WERI-Rb-1 (cell line): Measurements from ENCODE around the gene HMGCS2.
"Not testable (repeated sequence)": the region's sequence is repeated elsewhere in the genome, so short reads cannot be mapped to it uniquely, and the experiment has no call there.

Experiments used
- DNase-seq: peaks from one replicate; pipeline ENCODE4 v3.0.0-alpha.2; 2020
- H3K27ac ChIP-seq: fragments of 250-450 bp; sonication (Bioruptor Pico); 2 replicates; pipeline ENCODE4 v1.5.1; 2020; ENCODE audit warnings: mild to moderate bottlenecking, moderate library complexity
- H3K27me3 ChIP-seq: fragments of 250-450 bp; sonication (Bioruptor Pico); 2 replicates; pipeline ENCODE4 v1.5.1; 2021; ENCODE audit warnings: mild to moderate bottlenecking, low read depth, moderate library complexity; ENCODE audit not compliant: insufficient read depth, severe bottlenecking
- H3K36me3 ChIP-seq: fragments of 250-450 bp; sonication (Bioruptor Pico); 2 replicates; pipeline ENCODE4 v1.5.1; 2020; ENCODE audit warnings: mild to moderate bottlenecking, moderate library complexity
- H3K4me3 ChIP-seq: 2 replicates; pipeline ENCODE4 v1.5.1; 2011; ENCODE audit warnings: low read depth, mild to moderate bottlenecking, control low read depth, low read length
- H3K9me3 ChIP-seq: fragments of 250-450 bp; sonication (Bioruptor Pico); 2 replicates; pipeline ENCODE4 v1.5.1; 2021; ENCODE audit warnings: mild to moderate bottlenecking, moderate library complexity; ENCODE audit not compliant: severe bottlenecking
- CTCF ChIP-seq: IDR thresholded peaks from 2 replicates; pipeline ENCODE4 v1.5.1; 2011; ENCODE audit warnings: low read depth, mild to moderate bottlenecking, control low read depth, inconsistent platforms, low read length

HMGCS2 gene

DNA sequence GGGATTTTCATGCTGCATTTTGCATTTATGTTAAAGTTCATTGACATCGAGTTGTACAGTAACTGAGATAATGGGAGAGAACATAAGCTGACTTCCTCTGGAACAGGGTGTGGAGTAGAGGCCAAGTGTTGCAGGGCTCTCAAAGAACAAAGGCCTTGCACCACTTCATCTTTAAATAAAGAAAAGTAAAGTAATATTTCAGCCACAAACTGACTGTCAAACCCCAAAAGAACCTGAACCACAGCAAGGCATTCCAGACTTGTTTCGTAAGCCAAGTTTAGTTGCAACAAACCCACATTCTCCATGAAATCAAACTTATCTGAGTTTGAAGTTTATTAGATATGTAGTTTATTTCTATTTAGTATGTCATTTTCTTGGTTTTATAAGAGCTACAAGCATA is 19.1 kb upstream of the HMGCS2 start:
- H3K27me3 ChIP-seq = no peaks in the 10 kb centered on the region
- H3K36me3 ChIP-seq = no peaks in the 10 kb centered on the region
- no peak for TF ChIP-seq CTCF
- no peak for DNase-seq
- H3K27ac ChIP-seq = no peak overlapping the region
- H3K4me3 ChIP-seq = no peak overlapping the region
- H3K9me3 ChIP-seq = no peaks in the 10 kb centered on the region

GRCh38 chr1:119786473-119787050 is 17.9 kb upstream of the HMGCS2 start:
- DNase-seq, H3K27ac ChIP-seq, H3K4me3 ChIP-seq, H3K36me3 ChIP-seq, H3K27me3 ChIP-seq, H3K9me3 ChIP-seq: not testable (repeated sequence)

- H3K27ac ChIP-seq, DNase-seq, H3K4me3 ChIP-seq: not testable (repeated sequence)
These were observed 17.3 kb upstream of the HMGCS2 start for GRCh38 chr1:119786046-119786445.

GRCh38 chr1:119784191-119784781 is 15.6 kb upstream of the HMGCS2 start:
- DNase-seq = no peak

More at GRCh38 chr1:119786046-119786445, 17.3 kb upstream of the HMGCS2 start:
- not testable (repeated sequence) for H3K27me3 ChIP-seq, H3K9me3 ChIP-seq, H3K36me3 ChIP-seq

GRCh38 chr1:119783354-119784185 is 14.9 kb upstream of the HMGCS2 start:
- H3K27me3 ChIP-seq = no peaks in the 10 kb centered on the region
- peak overlapping the region; percentile 26; the same call in 1 of the 2 replicates for H3K27ac ChIP-seq
- H3K9me3 ChIP-seq = no peaks in the 10 kb centered on the region
- DNase-seq = no peak
- no peaks in the 10 kb centered on the region for H3K36me3 ChIP-seq
- TF ChIP-seq CTCF = no peak
- H3K4me3 ChIP-seq = no peak overlapping the region

More at GRCh38 chr1:119784191-119784781, 15.6 kb upstream of the HMGCS2 start:
- Histone ChIP-seq H3K9me3 (no peaks in the 10 kb centered on the region), H3K27ac (no peak overlapping the region), H3K4me3 (no peak overlapping the region), H3K36me3 (no peaks in the 10 kb centered on the region), H3K27me3 (no peaks in the 10 kb centered on the region)
- no peak for TF ChIP-seq CTCF

GRCh38 chr1:119782631-119783325 is 14.1 kb upstream of the HMGCS2 start:
- Histone ChIP-seq H3K36me3 (no peaks in the 10 kb centered on the region), H3K27me3 (no peaks in the 10 kb centered on the region), H3K4me3 (no peak overlapping the region), H3K9me3 (no peaks in the 10 kb centered on the region), H3K27ac (peak overlapping the region; percentile 26; the same call in 1 of the 2 replicates)
- no peak for TF ChIP-seq CTCF
- no peak for DNase-seq
